Placental pericyte (primary cell): Measurements from ENCODE around the gene CCDC24. TPM values are rescaled to one million over a fixed set of nuclear protein-coding genes. Genes with fewer than 3 reads are reported as not detected.

Experiments used
- total RNA-seq: library from RNA; depleted of rRNA; stranded (reverse); fragments of >200 nt; gene quantifications from 2 replicates; pipeline ENCODE4 v1.2.3, GENCODE V29; 2012

CCDC24 gene
- total RNA-seq, result 3.7 and 4.4 TPM in 2 replicates

DNA sequence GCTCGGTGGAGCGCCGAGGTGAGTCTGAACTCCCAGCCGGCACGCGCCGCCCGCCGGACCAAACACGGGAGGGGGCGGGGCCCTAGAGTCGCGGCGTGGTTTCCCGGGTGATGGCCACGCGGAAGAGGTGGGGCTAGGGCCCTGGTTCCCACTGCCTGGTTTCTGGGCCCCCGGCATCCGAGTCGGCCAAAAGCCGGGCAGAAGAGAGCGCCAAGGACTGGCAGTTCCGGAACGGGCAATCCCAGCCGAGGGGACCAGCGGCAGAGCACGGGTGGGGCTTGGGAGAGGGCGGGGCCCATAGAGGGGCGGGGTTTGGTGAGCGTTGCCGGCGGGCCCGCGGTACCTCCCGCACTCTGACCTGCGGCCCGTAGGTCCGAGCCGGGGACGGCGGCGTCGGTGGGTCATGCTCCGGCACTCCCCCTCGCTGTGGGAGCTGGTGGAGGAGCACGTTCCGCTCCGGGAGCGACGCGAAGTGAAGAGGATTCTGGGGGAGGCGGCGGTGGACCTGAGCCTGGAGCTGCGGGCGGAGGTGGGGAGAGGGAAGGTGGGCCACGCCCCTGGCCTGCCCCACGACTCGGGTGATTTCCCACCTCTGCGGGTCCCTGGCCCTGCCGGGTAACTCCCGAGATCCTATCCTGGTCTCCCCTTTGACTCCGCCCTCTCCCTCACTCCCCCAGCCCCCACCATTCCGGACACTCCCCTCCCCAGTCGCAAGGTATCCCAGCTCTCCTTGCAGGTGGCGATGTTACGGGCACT lies at the start of gene CCDC24:
Gene CCDC24 (plus strand): TSS at position 124 of the 756 bp plus-strand sequence. CDS start 280 bp downstream, at position 404.

DNA sequence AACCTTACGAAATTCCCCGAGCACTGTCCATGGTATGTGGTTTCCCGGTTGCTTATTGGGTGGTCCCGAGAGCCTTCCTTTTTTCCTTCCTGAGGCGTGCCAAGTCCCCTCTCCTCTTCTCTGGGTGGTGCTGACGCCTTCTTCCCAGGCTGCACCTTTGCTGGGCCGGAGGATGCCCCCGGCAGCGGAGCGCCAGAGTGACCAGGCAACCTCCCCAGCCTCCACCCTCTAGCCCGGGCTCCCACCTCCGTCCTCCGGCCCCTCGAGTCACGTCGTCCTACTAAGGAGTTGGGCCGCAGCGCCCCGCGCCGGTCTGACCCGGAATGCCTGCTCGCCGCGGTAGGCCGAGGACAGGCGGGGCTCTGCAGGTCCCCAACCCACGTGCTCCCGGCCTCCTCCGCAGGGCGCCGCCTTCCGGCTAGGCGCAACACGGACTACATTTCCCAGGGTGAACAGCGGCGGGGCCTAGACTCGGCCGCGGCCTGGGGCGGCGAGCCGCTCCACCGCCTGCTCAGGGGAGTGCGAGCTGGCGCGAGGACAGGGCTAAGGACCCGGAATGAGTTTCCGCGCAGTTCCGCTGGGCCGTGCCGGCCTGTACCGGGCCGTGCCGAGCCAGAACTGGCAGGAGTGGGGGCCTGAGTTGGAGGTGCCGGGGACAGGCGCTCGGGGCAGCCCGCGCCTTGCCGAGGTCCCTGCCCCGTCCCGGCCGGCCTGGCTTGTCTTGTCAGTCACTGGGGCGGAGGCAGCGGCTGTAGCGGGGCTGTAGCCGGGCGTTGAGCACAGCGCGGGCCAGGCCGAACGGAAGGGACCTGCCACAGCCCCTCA lies 45.0 kb upstream of the CCDC24 start, which contains the start of gene IPO13:
Gene IPO13 (plus strand): TSS at position 715 of the 825 bp plus-strand sequence. CDS start 651 bp downstream, outside the sequence.

DNA sequence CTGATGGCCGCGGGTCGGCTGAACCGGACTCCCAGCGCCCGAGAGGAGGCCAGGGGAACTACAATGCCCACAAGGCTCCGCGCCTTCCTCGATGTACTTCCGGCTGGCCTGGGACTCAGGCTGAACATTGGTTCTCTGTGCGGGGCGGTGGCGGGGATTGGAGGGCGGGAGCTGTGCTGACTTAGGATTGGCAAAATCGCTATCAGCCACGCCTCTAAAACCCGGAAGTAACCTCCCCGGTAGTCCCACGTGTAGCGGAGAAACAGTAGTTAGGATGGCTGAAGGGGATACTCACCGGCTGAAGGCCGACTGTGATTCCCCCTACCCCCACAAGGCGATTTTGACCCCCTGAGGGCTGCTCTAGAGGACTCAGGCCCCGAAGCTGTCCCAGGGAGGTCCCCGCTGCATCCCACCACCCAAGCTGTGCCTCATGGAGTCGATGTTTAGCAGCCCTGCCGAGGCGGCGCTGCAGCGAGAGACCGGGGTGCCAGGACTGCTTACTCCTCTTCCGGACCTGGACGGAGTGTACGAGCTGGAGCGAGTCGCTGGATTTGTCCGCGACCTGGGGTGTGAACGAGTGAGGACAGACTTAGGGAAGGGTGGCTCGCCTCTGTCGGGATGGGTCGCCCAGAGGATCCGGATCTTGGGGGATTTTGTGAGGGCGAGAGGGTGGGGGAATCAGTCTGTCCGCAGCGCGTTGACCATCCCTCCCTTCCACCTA lies 21.5 kb upstream of the CCDC24 start, which contains the start of gene DPH2:
Gene DPH2 (plus strand): TSS at position 265 of the 721 bp plus-strand sequence. CDS start 166 bp downstream, at position 431.

GRCh38 chr1:43974443-43975248 lies 16.8 kb upstream of the CCDC24 start, which contains the start of gene ATP6V0B:
Gene ATP6V0B (plus strand): TSS chr1:43974960. CDS start chr1:43975041, 81 bp downstream.

DNA sequence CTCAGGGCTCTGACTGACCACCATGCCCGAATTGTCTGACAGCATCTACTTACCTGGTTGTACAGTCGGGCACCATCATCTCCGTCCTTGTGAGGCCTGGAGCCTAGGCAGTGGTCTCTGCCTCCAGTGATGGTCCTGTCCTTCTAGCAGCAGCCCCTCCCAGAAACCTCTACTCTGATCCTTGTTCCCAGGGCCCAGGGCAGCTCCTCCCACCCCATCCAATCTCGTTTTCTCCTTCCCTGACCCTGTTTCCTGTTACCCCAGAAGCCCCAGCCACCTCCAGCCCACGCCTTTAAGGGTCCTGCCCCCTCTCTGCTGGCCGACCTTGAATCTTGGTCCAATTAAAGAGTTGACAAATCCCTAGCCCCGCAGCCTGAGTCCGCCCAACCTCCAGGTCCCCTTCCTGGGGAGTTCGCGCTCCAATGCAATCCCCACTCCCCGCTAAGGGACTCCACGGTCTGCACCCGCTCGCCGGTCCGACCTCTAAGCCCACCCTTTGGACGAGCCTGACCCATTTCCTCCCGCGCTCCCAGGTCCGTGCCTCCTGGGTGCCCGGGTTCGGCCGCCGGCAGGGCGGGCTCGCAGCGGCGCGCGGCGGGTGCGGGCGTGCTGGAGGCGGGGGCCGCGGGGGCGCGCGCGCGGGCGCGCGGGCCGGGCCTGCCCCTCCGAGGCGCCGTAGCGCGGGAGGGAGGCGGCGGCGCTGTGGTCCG lies 12.7 kb upstream of the CCDC24 start, which contains the start of gene B4GALT2:
Gene B4GALT2 (plus strand): TSS at position 660 of the 710 bp plus-strand sequence. CDS start 1,951 bp downstream, outside the sequence.

DNA sequence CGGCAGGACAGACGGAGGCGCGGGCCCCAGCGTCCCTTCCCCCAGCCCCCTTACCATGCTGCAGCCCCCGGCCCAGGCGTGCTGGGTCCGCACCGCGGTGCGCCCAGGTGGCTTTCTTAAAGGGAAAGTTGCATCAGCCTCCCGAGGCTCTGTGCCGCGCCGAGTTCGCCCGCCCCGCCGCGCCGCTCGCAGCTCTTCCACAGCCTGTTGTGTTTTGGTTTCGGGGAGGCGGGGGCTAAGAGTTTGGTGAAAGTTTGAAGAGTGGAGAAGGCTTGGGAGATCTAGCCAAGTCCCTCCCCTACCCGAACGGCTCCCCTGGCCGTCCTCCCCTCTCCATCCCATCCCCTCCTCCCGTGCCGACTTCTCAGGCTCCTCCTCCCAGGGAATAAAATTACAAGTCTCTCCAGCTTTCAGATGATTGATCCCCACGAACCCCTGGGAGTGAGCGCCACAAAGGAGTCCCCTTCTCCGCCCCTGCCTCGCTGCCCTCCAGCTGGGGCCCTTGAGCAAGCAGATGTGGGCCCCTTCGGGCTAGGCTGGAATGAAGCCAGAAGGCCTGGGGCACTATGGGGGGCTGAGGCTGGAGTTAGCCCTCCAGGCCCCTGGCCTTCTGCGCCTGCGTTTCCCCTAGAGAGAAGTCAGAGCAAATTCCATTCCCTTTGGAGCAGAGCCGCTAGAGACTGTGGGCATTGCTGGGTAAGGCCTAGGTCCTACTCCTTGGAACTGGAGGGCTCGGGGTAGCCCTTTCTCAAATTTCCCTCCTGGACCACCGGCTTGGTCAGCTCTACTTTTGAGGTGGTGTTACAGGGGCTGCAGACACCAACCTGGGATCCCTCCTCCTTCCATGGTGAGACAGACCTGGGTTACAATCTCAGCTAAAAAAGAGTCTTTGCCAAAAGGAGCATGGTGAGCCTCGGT lies 40.1 kb downstream of the CCDC24 start, which contains the start of gene SLC6A9:
Gene SLC6A9 (minus strand): TSS at position 211 of the 918 bp plus-strand sequence. CDS start 7,185 bp downstream, outside the sequence.

Other genes starting within 250 kb of the CCDC24 start
- gene ARTN, start 57.8 kb upstream of the CCDC24 start, total RNA-seq, result 0.14 TPM in 1 of 2 replicates, not detected in the other
- 21.0 and 28.9 TPM in 2 replicates for gene IPO13, start 44.6 kb upstream of the CCDC24 start, total RNA-seq
- 32.2 and 43.4 TPM in 2 replicates for gene DPH2, start 21.6 kb upstream of the CCDC24 start, total RNA-seq
- gene ATP6V0B, start 16.6 kb upstream of the CCDC24 start, total RNA-seq, result 113 and 121 TPM in 2 replicates
- gene B4GALT2, start 12.4 kb upstream of the CCDC24 start, total RNA-seq, result 73.1 and 133 TPM in 2 replicates
- 7.7 and 70.0 TPM in 2 replicates for gene SLC6A9, start 39.9 kb downstream of the CCDC24 start, total RNA-seq
- under 0.01 and 0.14 TPM in 2 replicates for gene KLF17, start 127.2 kb downstream of the CCDC24 start, total RNA-seq
- gene KLF18, start 150.0 kb downstream of the CCDC24 start, total RNA-seq, result not detected in 2 replicates
- gene DMAP1, start 221.9 kb downstream of the CCDC24 start, total RNA-seq, result 27.4 and 28.8 TPM in 2 replicates